Hepatocyte (in vitro differentiated cells): ENCODE results near the gene PINLYP.

Experiments used
- CTCF ChIP-seq: fragments of 200-600 bp; sonication (generic); IDR thresholded peaks from 2 replicates; pipeline ENCODE4 v1.5.1; 2016; ENCODE audit warnings: antibody characterized with exemption, mild to moderate bottlenecking; ENCODE audit not compliant: poor library complexity
- EZH2 ChIP-seq: fragments of 200-600 bp; sonication (generic); IDR thresholded peaks from 2 replicates; pipeline ENCODE4 v1.6.1; 2016; ENCODE audit warnings: antibody characterized with exemption, mild to moderate bottlenecking, borderline replicate concordance
- EZH2phosphoT487 ChIP-seq: fragments of 200-600 bp; sonication (generic); IDR thresholded peaks from one replicate; pipeline ENCODE4 v1.6.1; 2018; ENCODE audit warnings: antibody characterized with exemption, mild to moderate bottlenecking, low read depth, moderate library complexity; ENCODE audit not compliant: unreplicated experiment, severe bottlenecking

GRCh38 chr19:43589277-43589676 is 13.7 kb downstream of the PINLYP start:
- TF ChIP-seq CTCF (no peak), EZH2 (no peak), EZH2phosphoT487 (no peak)
